NCI-H2196 (cell line): ENCODE data around the gene BAG5.
"Not testable (repeated sequence)": the region's sequence is repeated elsewhere in the genome, so short reads cannot be mapped to it uniquely, and the experiment has no call there.

Experiments used
- DNase-seq: peaks from one replicate; lab custom pipeline; 2025; ENCODE audit not compliant: unreplicated experiment; lab: John Stamatoyannopoulos, UW

BAG5 gene, protein sequence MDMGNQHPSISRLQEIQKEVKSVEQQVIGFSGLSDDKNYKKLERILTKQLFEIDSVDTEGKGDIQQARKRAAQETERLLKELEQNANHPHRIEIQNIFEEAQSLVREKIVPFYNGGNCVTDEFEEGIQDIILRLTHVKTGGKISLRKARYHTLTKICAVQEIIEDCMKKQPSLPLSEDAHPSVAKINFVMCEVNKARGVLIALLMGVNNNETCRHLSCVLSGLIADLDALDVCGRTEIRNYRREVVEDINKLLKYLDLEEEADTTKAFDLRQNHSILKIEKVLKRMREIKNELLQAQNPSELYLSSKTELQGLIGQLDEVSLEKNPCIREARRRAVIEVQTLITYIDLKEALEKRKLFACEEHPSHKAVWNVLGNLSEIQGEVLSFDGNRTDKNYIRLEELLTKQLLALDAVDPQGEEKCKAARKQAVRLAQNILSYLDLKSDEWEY

GRCh38 chr14:103562429-103563225, at the start of gene BAG5, which contains the start of gene COA8:
BAG5 (minus strand) TSS chr14:103562657; CDS start chr14:103561164, 1,493 bp downstream.
COA8 (plus strand) TSS chr14:103562960; CDS start chr14:103563002, 42 bp downstream.
- DNase-seq, result peak; percentile 80

- no peak for DNase-seq
Measured at GRCh38 chr14:103611215-103611614, 48.8 kb upstream of the BAG5 start.

GRCh38 chr14:103609081-103609480, 46.6 kb upstream of the BAG5 start:
- DNase-seq, result not testable (repeated sequence)

- no peak for DNase-seq
Measured at GRCh38 chr14:103607822-103608221, 45.4 kb upstream of the BAG5 start.

DNA sequence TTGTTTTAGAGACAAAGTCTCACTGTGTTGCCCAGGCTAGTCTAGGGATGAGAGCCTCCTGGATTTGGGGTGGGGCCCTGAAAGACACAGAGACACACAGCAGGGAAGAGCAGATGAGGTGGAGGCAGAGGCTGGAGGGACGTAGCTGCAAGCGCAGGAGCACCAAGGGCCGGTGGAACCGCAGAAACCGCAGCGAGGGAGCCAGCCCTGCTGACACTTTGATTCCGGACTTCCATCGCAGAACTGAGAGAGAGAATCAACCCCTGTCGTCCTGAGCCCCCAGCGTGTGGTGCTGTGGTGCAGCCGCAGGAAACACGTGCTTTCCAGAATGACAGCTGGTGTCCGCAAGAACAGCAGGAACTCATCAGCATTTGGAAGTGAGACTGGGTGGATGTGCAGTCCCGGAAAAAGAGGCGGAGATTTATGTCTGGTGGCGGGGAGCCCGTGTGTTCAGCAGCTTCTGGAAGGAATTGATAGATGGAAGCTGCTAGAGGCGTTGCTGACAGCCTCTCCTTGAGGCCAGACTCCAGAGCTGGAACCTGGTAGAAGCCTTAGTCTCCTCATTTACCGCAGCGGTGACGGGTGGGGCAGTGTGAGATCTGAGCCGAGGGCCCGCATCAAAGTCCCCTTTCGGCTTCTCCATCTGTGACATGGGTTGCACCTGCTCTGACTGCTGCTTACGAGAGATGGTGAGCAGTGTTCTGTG, 44.7 kb upstream of the BAG5 start:
- peak; percentile 6 for DNase-seq

- DNase-seq, result no peak
Measured at GRCh38 chr14:103604620-103605019, 42.2 kb upstream of the BAG5 start.

- no peak for DNase-seq
Measured at GRCh38 chr14:103600503-103600902, 38.0 kb upstream of the BAG5 start.

DNA sequence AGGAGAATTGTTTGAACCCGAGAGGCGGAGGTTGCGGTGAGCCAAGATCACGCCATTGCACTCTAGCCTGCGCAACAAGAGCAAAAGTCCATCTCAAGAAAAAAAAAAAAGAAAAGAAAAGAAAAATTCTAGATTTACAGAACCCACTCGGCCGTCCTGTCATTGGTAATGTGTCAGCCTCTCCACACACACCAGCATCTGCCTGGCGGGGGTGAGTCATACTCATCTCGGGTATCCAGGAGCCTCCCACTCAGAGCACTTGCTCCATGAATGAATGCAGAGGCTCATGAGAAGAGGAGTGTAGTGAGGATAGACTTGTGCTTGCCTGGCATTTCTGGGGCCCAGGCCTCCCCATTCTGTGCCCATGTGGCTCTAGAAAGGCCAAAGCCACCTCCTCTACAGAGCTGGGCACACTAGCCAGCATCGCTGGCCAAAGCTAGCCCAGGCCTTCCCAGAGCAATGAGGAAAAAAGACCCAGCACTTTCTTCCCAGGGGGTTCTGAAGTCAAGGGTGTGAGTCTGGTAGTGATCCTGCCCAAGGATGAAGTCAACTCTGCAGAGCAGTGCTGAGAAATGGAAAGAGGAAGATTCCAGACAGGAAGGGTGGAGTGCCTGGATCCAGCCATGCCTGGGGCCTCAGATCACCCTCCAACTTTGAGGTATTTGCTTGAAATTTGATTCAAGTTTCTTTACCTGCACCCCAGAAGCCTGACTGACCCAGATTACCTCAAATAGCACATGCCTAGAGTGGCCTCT, 35.3 kb upstream of the BAG5 start:
- peak; percentile 11 for DNase-seq

DNA sequence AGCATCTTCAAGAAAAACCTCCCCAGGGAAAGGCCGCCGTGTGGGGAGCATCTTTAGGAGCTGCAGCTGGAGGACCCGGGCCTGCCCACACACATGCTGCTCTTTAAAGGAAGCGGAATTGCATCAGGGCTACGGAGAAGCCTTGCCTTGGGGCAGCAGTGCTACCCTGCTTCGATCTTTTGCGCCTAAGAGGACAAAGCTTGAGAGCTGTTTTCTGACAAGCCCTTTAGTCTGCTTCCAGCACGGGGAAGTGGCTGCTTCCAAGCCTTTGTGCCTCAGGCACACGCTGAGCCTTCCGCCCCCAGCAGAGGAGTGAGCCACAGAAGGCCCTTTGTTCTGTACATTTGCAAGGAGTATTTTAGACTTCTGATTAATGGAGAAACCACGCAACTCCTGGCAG, 31.8 kb upstream of the BAG5 start:
- DNase-seq, result peak; percentile 3

GRCh38 chr14:103593577-103593976, 31.1 kb upstream of the BAG5 start:
- DNase-seq, result no peak

GRCh38 chr14:103584326-103584915, 22.0 kb upstream of the BAG5 start:
- DNase-seq, result no peak

DNA sequence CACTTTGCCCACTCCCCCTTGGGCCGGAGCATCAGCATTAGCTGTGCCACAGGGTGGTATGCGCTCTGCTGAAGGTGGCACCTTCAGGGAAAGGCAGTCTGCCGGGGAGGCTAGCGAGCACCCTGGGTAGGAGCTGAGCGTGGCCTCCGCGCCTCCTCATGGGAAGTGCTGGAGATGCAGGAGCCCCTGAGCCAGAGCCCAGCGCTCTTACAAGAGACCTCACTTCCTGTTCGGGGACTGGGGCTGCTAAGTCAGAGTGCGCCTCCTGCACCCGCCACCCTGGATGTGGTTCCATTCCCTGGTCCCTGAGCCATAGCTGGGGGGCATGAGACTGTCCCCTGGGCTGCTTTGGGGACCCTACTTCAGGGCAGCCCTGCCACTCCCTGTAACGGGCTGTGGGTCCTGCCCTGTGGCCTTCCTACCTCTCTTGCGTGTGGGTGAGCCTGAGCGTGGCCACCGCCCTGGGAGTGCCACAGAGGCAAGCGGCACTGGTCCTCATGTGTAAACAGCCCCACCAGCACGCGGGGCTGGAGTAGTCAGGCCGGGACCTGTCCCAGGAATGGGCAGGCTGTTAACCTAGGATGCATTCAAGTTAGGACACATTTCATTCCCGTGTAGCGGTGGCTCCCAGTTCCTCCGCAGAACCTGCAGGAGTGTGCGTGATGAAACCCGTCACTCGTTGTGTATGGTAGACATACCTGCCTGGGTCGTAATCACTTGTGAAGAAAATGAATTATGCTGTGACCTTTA, 19.7 kb upstream of the BAG5 start:
- DNase-seq, result no peak

- no peak for DNase-seq
Measured at GRCh38 chr14:103581206-103581605, 18.7 kb upstream of the BAG5 start.

- no peak for DNase-seq
Measured at GRCh38 chr14:103578401-103579075, 16.1 kb upstream of the BAG5 start.

DNA sequence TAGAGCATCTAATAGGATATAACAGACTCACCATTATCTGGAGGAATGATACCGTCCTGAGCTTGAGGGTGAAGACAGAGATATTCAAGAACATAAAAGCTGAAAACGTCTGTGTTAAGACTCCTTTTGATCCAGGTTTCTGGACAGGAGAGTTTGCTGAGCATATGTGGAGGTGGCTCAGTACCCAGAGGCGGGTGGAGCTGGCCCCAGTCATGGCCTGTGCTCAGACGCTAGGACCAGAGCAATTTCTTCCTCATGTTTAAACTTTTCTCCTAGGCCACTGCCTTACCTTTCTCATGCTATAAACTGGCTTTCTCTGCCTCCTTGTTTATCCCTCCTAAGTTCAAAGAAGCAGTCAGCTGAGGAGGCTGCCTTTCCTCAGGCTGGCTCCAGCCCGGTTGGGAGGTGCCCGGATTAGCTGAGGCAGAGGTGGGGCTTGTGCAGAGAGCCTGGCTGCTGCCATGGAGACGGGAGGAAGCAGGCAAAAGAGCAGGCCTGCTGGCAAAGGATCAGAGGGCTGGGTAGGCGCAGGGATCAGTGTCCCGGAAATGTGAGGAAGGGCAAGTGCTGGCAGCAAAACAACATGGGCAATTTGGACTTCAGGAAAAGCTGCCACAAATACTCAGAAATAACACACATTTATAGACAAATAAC, 14.0 kb upstream of the BAG5 start:
- DNase-seq, result peak; percentile 85

GRCh38 chr14:103574707-103575285, 12.3 kb upstream of the BAG5 start:
- no peak for DNase-seq

DNA sequence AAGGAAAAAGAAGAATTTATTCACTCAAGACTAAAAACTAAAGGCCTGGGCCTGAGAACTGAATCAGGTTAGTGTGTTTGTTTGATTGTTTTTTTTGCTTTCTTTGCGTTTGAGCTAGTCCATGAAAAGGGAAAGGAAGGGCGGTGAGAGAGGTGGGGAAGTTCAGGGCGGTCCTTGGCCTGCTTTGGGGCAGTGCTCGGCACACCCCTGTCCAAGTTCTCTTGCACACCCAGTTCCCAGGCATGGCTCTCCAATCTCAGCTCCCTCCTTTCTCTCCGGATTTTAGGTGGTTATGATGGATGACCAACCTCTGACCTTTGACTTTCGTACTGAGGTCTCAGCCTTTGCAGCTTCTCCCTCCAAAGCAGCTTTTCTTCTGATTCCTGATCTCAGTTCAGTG, 11.6 kb upstream of the BAG5 start:
- no peak for DNase-seq

- no peak for DNase-seq
Measured at GRCh38 chr14:103569408-103569807, 7.0 kb upstream of the BAG5 start.
